WI38 (cell line): ENCODE results near the gene CSAD.

ENCODE experiments used
- H3K4me3 ChIP-seq: 2 replicates; pipeline ENCODE4 v1.5.1; 2011; ENCODE audit warnings: low read depth, mild to moderate bottlenecking, control low read depth, low read length
- TF ChIP-seq, protein P1 (sequence below): IDR thresholded peaks from 2 replicates; pipeline ENCODE4 v1.5.1; 2012; ENCODE audit warnings: low read depth, mild to moderate bottlenecking, control low read depth, low read length

The CSAD gene

DNA sequence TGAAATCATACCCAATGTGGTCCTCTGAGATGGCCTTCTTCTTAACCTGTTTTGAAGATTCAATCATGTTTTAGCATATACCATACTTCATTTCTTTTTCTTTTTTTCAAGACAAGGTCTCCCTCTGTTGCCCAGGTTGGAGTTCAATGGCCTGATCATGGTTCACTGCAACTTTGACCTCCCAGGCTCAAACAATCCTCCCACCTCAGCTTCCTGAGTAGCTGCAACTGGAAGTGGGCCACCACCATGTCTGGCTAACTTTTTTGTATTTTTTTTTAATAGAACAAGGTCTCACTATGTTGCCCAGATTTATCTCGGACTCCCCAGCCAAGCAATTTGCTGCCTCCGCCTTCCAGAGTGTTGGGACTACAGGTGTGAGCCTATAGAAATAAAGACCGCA is 47.0 kb downstream of the CSAD start:
- TF ChIP-seq, protein P1, sequence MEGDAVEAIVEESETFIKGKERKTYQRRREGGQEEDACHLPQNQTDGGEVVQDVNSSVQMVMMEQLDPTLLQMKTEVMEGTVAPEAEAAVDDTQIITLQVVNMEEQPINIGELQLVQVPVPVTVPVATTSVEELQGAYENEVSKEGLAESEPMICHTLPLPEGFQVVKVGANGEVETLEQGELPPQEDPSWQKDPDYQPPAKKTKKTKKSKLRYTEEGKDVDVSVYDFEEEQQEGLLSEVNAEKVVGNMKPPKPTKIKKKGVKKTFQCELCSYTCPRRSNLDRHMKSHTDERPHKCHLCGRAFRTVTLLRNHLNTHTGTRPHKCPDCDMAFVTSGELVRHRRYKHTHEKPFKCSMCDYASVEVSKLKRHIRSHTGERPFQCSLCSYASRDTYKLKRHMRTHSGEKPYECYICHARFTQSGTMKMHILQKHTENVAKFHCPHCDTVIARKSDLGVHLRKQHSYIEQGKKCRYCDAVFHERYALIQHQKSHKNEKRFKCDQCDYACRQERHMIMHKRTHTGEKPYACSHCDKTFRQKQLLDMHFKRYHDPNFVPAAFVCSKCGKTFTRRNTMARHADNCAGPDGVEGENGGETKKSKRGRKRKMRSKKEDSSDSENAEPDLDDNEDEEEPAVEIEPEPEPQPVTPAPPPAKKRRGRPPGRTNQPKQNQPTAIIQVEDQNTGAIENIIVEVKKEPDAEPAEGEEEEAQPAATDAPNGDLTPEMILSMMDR, result no peak

DNA sequence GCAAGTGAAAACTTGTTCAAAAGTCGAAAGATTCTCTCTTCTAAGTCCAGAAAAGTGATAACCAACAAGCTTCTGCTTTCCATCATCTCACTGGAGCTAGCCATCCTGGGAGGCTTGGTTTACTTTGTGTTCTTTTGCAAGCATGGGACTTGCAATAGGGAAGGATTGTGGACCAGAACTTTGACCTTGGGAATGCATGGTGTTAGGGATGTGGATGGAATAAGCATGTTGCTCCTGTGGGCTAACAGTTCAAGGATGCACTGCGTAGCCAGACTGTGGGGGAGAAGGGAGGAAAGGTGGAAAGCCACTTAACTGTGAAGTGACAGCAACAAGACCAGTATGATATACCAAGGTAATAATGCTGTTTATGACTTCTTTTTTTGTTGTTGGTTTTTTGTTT is 48.9 kb downstream of the CSAD start:
- TF ChIP-seq, protein P1, result no peak
- no peak overlapping the region for H3K4me3 ChIP-seq

More for the DNA sequence above, 47.0 kb downstream of the CSAD start:
- H3K4me3 ChIP-seq, result no peak overlapping the region

DNA sequence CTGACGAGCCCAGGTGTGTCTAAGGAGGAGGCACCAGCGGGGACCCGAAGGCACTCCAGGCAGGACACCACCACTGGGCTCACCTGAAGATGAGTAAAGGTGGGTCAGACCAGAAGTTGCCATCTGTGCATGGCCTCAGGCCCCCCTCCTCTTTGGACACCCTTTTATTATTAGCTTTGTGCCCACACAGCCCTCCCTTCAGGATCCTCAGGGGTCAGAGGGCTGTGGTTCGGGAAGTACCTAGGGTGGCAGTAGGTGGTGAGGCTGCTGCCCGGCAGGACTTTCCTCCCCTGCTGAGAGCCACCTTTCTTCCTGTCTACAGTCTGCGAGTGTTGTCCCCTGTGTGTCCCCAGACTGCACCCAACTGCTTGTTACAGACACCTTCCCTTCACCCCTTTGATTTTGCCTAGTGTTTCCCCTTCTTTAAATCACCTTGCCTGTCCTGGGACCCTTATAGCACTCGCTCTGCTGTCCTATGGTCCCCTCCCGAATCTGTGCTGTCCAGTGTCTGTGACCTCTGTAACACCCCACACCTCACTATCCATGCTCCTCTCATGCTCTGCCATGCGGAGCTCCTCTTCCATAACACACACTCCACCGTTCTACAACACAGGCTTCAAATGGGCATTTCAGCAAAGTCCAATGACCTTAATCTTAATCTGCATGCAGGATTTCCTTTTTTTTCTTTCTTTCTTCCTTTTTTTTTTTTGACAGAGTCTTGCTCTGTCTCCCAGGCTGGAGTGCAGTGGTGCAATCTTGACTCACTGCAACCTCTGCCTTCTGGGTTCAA is 51.8 kb downstream of the CSAD start:
- TF ChIP-seq, protein P1, result no peak
- no peak overlapping the region for H3K4me3 ChIP-seq

DNA sequence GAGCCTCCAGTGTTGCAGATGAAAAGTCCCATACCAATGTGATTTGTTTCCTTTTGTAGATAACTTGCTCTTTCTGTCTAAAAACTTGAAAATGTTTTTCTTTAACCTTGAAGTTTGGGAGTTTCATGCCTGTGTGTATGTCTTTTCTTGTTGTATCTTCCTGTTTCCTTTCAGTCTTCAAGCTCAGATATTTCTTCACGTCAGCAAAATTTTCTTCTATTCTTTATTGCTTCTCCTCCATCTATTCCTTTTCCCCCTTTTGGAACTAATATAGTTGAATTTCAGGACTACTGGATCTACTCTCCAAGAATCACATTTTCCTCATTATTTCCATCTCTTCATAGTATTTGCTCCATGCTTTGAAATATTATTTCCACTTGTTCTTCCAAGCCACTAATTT is 53.6 kb downstream of the CSAD start:
- no peak overlapping the region for H3K4me3 ChIP-seq
- TF ChIP-seq, protein P1, result no peak

DNA sequence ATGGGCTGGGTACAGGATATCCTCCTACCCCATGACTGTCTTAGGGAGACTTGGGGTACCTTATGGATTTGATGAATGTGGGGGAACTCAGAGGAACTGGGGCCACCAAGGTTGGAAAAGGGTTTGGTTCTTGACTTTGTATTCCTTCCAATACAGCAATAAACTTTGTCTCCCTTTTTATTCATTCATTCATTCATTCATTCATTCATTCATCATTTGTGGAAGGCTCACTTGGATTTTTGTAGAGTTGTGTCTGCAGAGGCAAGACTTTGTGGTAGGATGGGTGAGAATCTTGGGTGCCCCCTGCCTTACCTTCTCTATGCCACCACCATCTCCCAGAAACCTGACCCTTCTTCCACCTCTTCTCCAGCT is 56.4 kb downstream of the CSAD start:
- TF ChIP-seq, protein P1, result no peak
- no peak overlapping the region for H3K4me3 ChIP-seq

DNA sequence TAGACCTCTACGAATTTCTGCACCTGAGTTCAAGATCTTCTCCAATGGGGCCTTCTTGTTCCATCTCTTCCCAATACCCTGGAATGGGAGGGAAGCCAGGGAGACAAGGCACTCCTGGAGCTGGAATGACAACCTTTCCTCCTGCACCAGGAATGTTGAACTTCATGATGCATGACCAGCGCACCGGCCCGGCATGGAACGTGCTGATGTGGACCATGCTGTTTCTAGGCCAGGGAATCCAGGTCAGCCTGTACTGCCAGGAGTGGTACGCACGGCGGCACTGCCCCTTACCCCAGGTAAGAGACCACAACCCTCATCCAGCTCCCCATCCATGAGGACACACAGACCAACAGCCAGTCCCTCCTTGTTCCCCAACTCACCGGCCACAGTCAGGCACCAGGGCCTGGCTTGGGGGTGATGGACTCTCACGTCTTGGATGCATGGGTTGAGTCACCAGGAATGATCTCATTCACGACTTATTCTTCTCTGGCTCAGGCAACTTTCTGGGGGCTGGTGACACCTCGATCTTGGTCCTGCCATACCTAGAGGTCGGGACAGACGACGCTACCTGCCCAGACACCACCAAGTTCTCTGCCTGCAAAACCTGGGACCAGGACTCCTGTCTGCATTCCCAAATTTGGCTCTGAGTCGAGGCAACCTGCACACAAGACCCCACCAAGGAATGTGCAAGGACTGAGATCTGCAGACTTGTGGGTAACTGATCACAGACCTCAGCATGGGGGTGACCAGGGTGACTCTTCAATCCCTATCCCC is 57.0 kb downstream of the CSAD start:
- no peak overlapping the region for H3K4me3 ChIP-seq
- TF ChIP-seq, protein P1, result no peak

DNA sequence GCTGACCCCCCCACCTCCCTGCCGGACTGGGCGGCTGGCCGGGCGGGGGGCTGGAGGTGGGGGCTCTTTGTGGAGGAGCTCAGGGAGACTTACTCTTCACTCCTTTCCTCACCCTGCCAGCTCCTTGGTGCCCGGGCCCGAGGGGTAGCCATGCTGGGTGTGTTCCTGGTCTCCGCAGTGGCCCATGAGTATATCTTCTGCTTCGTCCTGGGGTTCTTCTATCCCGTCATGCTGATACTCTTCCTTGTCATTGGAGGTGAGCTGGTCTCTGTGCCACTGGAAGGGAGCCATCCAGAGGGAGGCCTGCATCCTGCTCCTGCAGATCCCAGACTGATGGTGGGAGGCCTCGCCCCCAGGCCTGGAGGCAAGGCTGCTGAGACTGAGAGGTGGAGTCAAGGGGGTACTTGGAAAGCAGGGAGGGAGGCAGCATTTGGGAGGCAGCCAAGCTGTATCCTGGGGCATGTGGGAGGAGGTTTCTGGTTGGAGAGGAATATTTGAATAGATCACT is 57.7 kb downstream of the CSAD start:
- H3K4me3 ChIP-seq, result no peak overlapping the region
- TF ChIP-seq, protein P1, result no peak
